ENCODE results near the gene CSPG4. TPM values are rescaled to one million over a fixed set of nuclear protein-coding genes. Genes with fewer than 3 reads are reported as not detected.
"Not testable (repeated sequence)": the region's sequence is repeated elsewhere in the genome, so short reads cannot be mapped to it uniquely, and the experiment has no call there.

The CSPG4 gene
- total and polyA plus RNA-seq, 5 experiments from 2014 or later = not detected

- Mint-ChIP-seq H3K27me3 (no peaks in the 10 kb centered on the region), H3K27ac (peak overlapping the region in 8 of 10 donors; percentile 24 to 97 (median 60)), H3K4me1 (peaks cover 19 to 46% (median 45%) of the 10 kb centered on the region in 4 donors), H3K36me3 (peaks cover 0 to 27% (median 4%) of the 10 kb centered on the region in 3 donors), H3K4me3 (peak overlapping the region in 9 of 10 donors; percentile 89 to 96 (median 94)), H3K9me3 (no peaks in the 10 kb centered on the region)
- DNase-seq (no peak), ATAC-seq (no peak)
- POLR2A ChIA-PET = interaction anchor here (0.5 to 7.2 kb wide), 6 partner anchors 9 to 269 kb away, joined by 3 to 207 read pairs (median 9); partner anchors contain the start of genes MAN2C1, SIN3A and SNUPN
These were observed 75.2 kb downstream of the CSPG4 start for GRCh38 chr15:75637245-75638009.

GRCh38 chr15:75636026-75636425, 76.6 kb downstream of the CSPG4 start:
- Mint-ChIP-seq H3K4me1 (peaks cover 16 to 41% (median 39%) of the 10 kb centered on the region in 4 donors), H3K4me3 (peak overlapping the region in 1 of 10 donors; percentile 43), H3K27ac (peak overlapping the region in 3 of 10 donors; percentile 17 to 39 (median 34)), H3K36me3 (peaks cover 0 to 25% (median 4%) of the 10 kb centered on the region in 3 donors), H3K27me3 (no peaks in the 10 kb centered on the region), H3K9me3 (no peaks in the 10 kb centered on the region)
- ATAC-seq (no peak), DNase-seq (no peak)
- POLR2A ChIA-PET = interaction anchor here (0.6 to 7.2 kb wide), 4 partner anchors 10 to 223 kb away, joined by 3 to 207 read pairs (median 6); partner anchors contain the start of genes SIN3A and SNUPN

GRCh38 chr15:75633922-75634321, 78.7 kb downstream of the CSPG4 start:
- not testable (repeated sequence) for H3K27ac Mint-ChIP-seq, H3K27me3 Mint-ChIP-seq, ATAC-seq, H3K4me3 Mint-ChIP-seq, H3K9me3 Mint-ChIP-seq, DNase-seq
- POLR2A ChIA-PET = interaction anchor here (1.1 kb wide), 1 partner anchor 182 kb away, joined by 3 read pairs; the partner anchor contains the start of gene SIN3A
- peaks cover 0 to 25% (median 4%) of the 10 kb centered on the region in 3 donors for H3K36me3 Mint-ChIP-seq
- peaks cover 11 to 31% (median 27%) of the 10 kb centered on the region in 4 donors for H3K4me1 Mint-ChIP-seq

- Mint-ChIP-seq H3K27me3 (no peaks in the 10 kb centered on the region), H3K4me3 (no peak overlapping the region), H3K36me3 (peaks cover 0 to 8% (median 0%) of the 10 kb centered on the region in 3 donors), H3K27ac (peak overlapping the region in 1 of 10 donors; percentile 29), H3K4me1 (peaks cover 2 to 15% (median 8%) of the 10 kb centered on the region in 4 donors), H3K9me3 (no peaks in the 10 kb centered on the region)
- ATAC-seq (no peak), DNase-seq (no peak)
- POLR2A ChIA-PET = interaction anchor here (0.6 to 0.7 kb wide), 2 partner anchors 123 to 974 kb away, joined by 4 to 5 read pairs; no protein-coding TSS in a partner anchor
These were observed 80.7 kb downstream of the CSPG4 start for GRCh38 chr15:75631935-75632334.

- Mint-ChIP-seq H3K4me3 (peak within 1 kb of the TSS; percentile 90 to 100 (median 96)), H3K27me3 (no peaks in the 10 kb centered on the region), H3K27ac (peak within 1 kb of the TSS; percentile 91 to 100 (median 98)), H3K4me1 (peaks cover 16 to 39% (median 32%) of the 10 kb centered on the region in 4 donors), H3K9me3 (no peaks in the 10 kb centered on the region), H3K36me3 (peaks cover 0 to 10% (median 0%) of the 10 kb centered on the region in 3 donors)
- ATAC-seq (peak; percentile 89 to 92), DNase-seq (peak; percentile 83 to 96 (median 90))
- POLR2A ChIA-PET = interaction anchor here (0.6 to 5.1 kb wide), 14 partner anchors 10 to 277 kb away, joined by 3 to 143 read pairs (median 8); partner anchors contain the start of genes IMP3, MAN2C1, PTPN9 and SIN3A
These were observed 86.9 kb downstream of the CSPG4 start, which contains the start of gene SNUPN for GRCh38 chr15:75625542-75626347. SNUPN (minus strand) TSS chr15:75625725; CDS start chr15:75621051, 4,674 bp downstream.

Other genes starting within 250 kb of the CSPG4 start
- 10 to 100 TPM; 10.1 to 14.0 TPM for gene PTPN9, start 133.5 kb downstream of the CSPG4 start, total RNA-seq
- 10 to 100 TPM; 12.9 to 19.6 (median 18.2) TPM for gene PTPN9, start 133.5 kb downstream of the CSPG4 start, polyA plus RNA-seq
- 10 to 100 TPM; 22.8 to 25.0 TPM for gene SNUPN, start 87.1 kb downstream of the CSPG4 start, total RNA-seq
- gene SNUPN, start 87.1 kb downstream of the CSPG4 start, polyA plus RNA-seq = 10 to 100 TPM; 20.1 to 33.7 (median 21.7) TPM
- 10 to 100 TPM; 94.3 to 95.7 TPM for gene IMP3, start 72.6 kb downstream of the CSPG4 start, total RNA-seq
- gene IMP3, start 72.6 kb downstream of the CSPG4 start, polyA plus RNA-seq = 100 to 1,000 TPM; 199 to 256 (median 238) TPM
- 1 to 10 TPM; 1.7 TPM for gene SNX33, start 64.9 kb downstream of the CSPG4 start, total RNA-seq
- gene SNX33, start 64.9 kb downstream of the CSPG4 start, polyA plus RNA-seq = under 1 TPM; 0.05 to 0.44 (median 0.30) TPM
- 10 to 100 TPM; 26.3 to 27.3 TPM for gene UBE2Q2, start 130.6 kb upstream of the CSPG4 start, total RNA-seq
- gene UBE2Q2, start 130.6 kb upstream of the CSPG4 start, polyA plus RNA-seq = 10 to 100 TPM; 18.7 to 25.7 (median 23.0) TPM
- gene FBXO22, start 191.0 kb upstream of the CSPG4 start, total RNA-seq = 10 to 100 TPM; 22.2 to 24.8 TPM
- 10 to 100 TPM; 16.6 to 18.3 (median 16.8) TPM for gene FBXO22, start 191.0 kb upstream of the CSPG4 start, polyA plus RNA-seq

Measured in naive thymus-derived CD8-positive, alpha-beta T cell (primary cell).